NCI-H748 (cell line): ENCODE data around the gene PIEZO1.
A peak's percentile ranks its signal among the peaks of the same experiment; 100 is the strongest.

Source experiments
- DNase-seq: peaks from one replicate; lab custom pipeline; 2025; ENCODE audit not compliant: unreplicated experiment; lab: John Stamatoyannopoulos, UW

PIEZO1 gene

GRCh38 chr16:88694221-88695087 lies 90.6 kb downstream of the PIEZO1 start:
- no peak for DNase-seq

GRCh38 chr16:88693420-88694177 lies 91.4 kb downstream of the PIEZO1 start:
- no peak for DNase-seq

GRCh38 chr16:88692861-88693260 lies 92.2 kb downstream of the PIEZO1 start:
- DNase-seq: no peak

DNA sequence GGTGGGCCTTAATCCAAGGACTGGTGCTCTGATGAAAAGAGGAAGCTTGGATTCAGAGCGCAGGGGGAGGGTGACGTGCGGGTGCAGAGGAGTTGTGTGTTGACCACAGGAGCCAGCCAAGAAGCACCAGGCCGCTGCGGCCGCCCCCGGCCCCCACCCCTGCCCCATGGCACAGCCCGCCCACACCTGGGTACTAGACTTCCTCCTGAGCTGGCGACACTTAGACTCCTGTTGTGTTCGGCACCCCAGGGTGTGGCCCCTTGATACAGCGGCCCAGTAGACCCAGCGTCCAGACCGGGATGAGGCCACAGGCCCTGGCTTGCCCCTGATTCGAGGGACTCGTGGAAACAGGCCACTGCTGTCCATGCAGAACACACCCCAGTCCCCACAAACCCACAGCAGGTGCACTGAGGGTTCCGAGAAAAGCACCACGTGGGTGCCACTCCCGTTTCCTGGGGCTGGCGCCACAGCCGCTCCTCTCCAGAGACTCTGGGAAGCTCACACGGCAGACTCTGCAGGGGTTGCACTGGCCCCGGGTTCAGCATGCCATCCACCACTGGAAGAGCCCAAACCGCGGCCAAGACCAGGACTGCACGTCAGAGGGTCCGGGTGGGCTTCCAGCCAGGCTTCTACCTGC lies 93.0 kb downstream of the PIEZO1 start:
- no peak for DNase-seq

- DNase-seq: no peak
Observed at GRCh38 chr16:88691129-88691813, 93.7 kb downstream of the PIEZO1 start.

- no peak for DNase-seq
Observed at GRCh38 chr16:88690341-88691128, 94.5 kb downstream of the PIEZO1 start.

DNA sequence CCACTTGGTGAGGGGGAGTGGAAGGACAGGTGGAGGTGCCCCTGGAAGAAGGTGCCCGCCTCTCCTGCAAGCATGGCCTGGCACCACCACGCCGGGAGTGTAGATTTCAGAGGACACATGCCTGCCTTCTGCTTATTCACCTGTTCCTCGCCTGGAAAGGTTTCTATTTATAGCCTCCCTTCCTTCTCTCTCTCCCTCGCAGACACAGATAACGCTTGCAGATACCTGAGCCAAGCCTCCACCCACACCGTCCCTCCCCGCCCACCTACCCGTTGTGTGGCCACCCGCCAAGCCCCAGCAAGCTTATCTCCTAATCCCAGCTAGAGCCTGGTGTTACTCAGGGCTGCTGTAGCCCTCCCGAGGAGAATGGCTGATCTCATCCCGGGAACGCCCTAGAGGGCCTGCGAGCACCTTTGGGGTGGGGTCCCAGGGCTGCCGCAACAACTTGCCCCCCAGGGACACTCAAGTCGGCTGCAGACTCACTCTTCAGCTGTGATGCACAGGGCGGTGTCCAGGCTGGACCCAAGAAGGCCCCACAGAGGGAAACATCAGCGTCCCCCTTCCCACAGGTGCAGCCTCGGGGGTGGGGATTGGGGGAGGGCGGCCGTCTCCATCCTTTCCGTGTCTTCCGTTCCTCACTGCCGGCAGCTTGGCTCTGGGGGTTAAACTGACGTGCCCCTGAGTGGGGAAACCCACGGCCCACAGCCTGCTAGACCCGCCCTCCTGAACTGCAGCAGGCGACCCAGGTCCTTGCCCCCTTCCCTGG lies 96.8 kb downstream of the PIEZO1 start:
- peak; percentile 30 for DNase-seq

DNA sequence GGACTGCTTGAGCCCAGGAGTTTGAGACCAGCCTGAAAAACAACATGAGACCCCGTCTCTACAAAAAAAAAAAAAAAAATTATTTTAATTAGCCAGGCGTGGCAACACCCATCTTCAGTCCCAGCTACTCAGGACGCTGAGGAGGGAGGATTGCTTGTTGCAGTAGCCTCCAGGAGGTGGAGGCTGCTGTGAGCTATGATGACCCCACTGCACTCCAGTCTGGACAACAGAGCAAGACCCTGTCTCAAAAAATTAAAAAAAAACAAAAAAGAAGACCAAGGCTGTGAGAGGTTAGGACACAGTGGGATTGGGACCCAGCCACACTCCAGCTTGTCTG lies 97.4 kb downstream of the PIEZO1 start:
- no peak for DNase-seq

GRCh38 chr16:88687254-88687576 lies 97.8 kb downstream of the PIEZO1 start:
- no peak for DNase-seq

DNA sequence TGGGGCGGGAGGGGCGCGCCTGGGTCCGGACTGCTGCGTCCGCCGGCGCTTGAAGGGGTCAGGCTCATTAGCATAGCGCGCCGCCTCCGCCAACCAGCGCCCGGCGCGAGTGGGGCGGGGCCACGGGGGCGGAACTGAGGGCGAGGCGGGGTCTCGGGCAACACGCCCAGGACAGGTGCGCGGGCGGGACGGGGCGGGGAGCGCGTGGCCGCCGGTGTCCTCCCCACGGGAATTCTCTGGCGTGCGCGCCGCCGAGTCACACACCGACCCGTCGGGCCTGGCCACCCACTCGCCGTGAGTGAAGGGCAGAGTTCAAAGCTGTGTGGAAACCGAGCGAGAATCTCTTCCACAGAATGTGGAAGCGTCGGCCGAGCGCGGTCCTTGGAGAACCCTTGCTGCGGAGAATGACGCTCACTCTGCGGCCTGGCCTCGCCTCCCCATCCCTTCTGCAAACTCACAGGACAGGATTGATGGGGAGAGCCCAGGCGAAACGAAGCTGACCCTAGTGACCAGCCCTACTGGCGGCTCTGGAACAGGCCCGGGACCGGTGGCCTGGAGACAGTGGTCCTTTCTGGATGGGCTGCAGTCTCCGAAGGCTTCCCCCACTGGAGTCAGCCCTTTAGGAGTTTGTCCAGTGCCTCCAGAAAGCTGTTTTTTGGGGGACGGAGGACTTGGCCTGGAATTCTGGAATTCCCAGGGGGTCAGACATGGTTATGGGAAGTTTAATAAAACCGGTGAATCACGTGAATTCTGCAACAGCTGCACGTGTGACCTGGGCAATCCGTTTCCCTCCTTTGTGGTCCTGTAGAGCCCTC lies 98.4 kb downstream of the PIEZO1 start, which contains the start of gene SNAI3:
Gene SNAI3, minus strand, starts transcription at position 69 of the 815 bp plus-strand sequence. CDS start 101 bp downstream, outside the sequence.
- peak; percentile 80 for DNase-seq

GRCh38 chr16:88686062-88686438 lies 99.0 kb downstream of the PIEZO1 start:
- peak; percentile 74 for DNase-seq

DNA sequence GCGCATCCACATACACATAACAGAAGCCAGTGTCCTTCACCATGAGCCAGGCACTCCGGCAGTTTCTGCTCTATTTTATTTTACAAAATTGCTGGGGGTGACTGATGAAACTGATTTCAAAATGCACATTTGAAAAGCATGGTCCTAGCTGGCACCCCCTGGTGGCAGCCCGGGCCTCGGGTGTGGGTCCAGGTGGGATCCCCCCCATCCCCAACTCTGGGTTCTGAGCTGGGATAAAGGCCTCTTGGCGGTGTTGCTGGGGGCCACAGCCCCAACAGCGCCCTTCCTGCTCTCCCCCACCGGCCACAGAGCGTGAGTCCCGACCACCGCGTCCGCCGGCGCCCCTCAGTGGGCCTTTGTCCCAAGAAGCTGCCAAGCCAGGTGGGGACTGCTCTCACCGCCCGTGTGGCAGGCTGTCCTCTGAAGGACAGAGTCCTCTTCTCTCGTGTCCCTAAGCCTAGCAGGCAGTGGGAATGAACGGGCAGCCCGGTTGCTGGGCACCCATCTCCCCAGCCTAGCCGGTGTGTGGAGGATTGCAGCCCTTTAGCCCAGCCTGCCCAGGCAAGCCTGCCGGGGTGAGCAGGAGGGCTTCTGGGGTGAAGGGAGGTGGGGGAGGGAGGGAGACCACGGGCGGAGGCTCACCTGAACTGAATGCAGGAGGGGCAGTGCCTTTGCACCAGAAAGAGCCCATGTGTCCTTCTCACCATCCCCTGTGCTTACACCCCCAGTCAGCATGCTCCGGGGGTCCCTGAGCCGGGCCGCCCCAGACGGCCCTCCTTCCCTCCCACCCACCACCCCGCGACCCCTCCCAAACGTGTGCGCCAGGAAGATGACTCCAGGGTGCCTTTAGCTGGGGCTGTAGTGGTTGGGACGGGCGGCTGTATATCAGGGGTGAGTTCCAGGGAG lies 99.6 kb downstream of the PIEZO1 start:
- peak; percentile 14 for DNase-seq

DNA sequence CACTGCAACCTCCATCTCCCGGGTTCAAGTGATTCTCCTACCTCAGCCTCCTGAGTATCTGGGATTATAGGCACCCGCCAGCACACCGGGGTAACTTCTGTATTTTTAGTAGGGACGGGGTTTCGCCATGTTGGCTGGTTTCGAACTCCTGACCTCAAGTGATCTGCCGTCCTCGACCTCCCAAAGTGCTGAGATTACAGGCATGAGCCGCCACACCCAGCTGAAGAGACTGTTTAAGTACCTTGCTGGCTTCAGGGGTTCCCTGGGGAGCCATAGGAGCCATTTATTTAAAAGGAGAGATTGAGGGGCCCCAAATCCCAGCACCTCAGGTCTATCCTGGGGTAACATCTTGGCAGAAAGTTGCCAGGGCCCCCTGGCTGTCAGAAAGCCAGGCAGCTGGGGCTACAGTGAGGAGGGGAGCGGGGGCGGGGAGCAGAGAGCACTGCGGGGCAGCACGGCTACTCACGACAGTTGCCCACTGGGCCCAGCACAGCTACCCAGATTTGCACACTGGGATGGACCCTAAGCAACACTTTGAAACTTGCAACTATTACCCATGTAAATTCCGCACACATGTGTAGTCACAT lies 100.4 kb downstream of the PIEZO1 start:
- no peak for DNase-seq

GRCh38 chr16:88681709-88682451 lies 103.1 kb downstream of the PIEZO1 start:
- no peak for DNase-seq

DNA sequence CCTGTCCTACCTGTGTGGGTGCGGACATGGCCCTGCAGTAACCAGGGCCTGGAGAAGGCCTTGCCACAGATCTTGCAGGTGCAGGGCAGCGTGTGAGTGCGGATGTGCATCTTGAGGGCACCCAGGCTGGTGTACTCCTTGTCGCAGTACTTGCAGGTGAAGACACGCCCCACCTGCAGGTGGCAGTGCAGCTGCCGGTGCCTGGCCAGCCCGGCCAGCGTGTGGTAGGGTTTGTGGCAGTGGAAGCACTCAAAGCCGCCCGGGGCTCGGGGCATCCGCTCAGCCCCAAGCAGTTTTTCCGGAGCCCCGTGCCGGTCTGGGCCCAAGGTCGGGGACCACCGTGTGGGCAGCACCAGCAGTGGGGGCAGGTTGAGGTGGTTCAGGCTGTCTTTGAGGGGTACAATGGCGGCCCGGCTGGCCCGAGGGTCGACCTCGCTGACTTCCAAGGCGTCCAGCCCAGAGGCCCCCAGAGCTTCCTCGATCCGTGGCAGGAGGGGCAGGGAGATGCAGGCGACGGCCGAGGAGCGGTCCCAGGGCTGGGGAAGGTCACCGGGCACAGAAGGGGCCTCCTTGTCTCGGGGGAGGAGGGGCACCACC lies 103.8 kb downstream of the PIEZO1 start:
- peak; percentile 34 for DNase-seq

GRCh38 chr16:88680554-88681083 lies 104.4 kb downstream of the PIEZO1 start:
- no peak for DNase-seq
